ENCODE results near the gene HSDL2. TPM values are rescaled to one million over a fixed set of nuclear protein-coding genes. Genes with fewer than 3 reads are reported as not detected.
"Not testable (repeated sequence)": the region's sequence is repeated elsewhere in the genome, so short reads cannot be mapped to it uniquely, and the experiment has no call there.

HSDL2 gene
- total RNA-seq, 1 donor from 2014 or later, result 83.8 TPM

- not testable (repeated sequence) for DNase-seq (ENCODE audit: low spot score); ATAC-seq
Measured at GRCh38 chr9:112365257-112365656, 14.7 kb upstream of the HSDL2 start.

- peak; percentile 61 for ATAC-seq
- no peak for DNase-seq (ENCODE audit: low spot score)
Measured at GRCh38 chr9:112366591-112366990, 13.3 kb upstream of the HSDL2 start.

- ATAC-seq (no peak), DNase-seq (ENCODE audit: low spot score) (no peak)
Measured at GRCh38 chr9:112367465-112367864, 12.4 kb upstream of the HSDL2 start.

- DNase-seq (ENCODE audit: low spot score), result no peak
- ATAC-seq, result no peak
Measured at GRCh38 chr9:112369817-112370216, 10.1 kb upstream of the HSDL2 start.

GRCh38 chr9:112371060-112371459, 8.8 kb upstream of the HSDL2 start:
- no peak for ATAC-seq

GRCh38 chr9:112373666-112374065, 6.2 kb upstream of the HSDL2 start:
- DNase-seq (ENCODE audit: low spot score); ATAC-seq: not testable (repeated sequence)

More at GRCh38 chr9:112371060-112371459, 8.8 kb upstream of the HSDL2 start:
- DNase-seq (ENCODE audit: low spot score), result no peak

- DNase-seq (ENCODE audit: low spot score); ATAC-seq: not testable (repeated sequence)
Measured at GRCh38 chr9:112374232-112374631, 5.7 kb upstream of the HSDL2 start.

GRCh38 chr9:112375361-112375760, 4.5 kb upstream of the HSDL2 start:
- ATAC-seq, result no peak
- no peak for DNase-seq (ENCODE audit: low spot score)

- no peak for ATAC-seq
Measured at GRCh38 chr9:112377087-112377486, 2.8 kb upstream of the HSDL2 start.

GRCh38 chr9:112377684-112378327, 2.1 kb upstream of the HSDL2 start:
- DNase-seq (ENCODE audit: low spot score) (no peak), ATAC-seq (no peak)

More at GRCh38 chr9:112377087-112377486, 2.8 kb upstream of the HSDL2 start:
- DNase-seq (ENCODE audit: low spot score), result no peak

- DNase-seq (ENCODE audit: low spot score) (no peak), ATAC-seq (no peak)
Measured at GRCh38 chr9:112378328-112379176, 1.4 kb upstream of the HSDL2 start.

GRCh38 chr9:112379177-112380101, 469 bp upstream of the HSDL2 start:
- peak; percentile 100 for DNase-seq (ENCODE audit: low spot score)
- peak; percentile 87 for ATAC-seq

- no peak for DNase-seq (ENCODE audit: low spot score)
Measured at GRCh38 chr9:112380825-112381221, 915 bp downstream of the HSDL2 start.

GRCh38 chr9:112382066-112382465, 2.2 kb downstream of the HSDL2 start:
- no peak for ATAC-seq
- DNase-seq (ENCODE audit: low spot score), result no peak

More at GRCh38 chr9:112380825-112381221, 915 bp downstream of the HSDL2 start:
- ATAC-seq, result peak; percentile 7

GRCh38 chr9:112382501-112383364, 2.8 kb downstream of the HSDL2 start:
- DNase-seq (ENCODE audit: low spot score) (no peak), ATAC-seq (no peak)

- peak; percentile 16 for ATAC-seq
- DNase-seq (ENCODE audit: low spot score), result no peak
Measured at GRCh38 chr9:112384219-112384618, 4.3 kb downstream of the HSDL2 start.

- no peak for DNase-seq (ENCODE audit: low spot score)
- no peak for ATAC-seq
Measured at GRCh38 chr9:112384690-112385089, 4.8 kb downstream of the HSDL2 start.

GRCh38 chr9:112387115-112387514, 7.2 kb downstream of the HSDL2 start:
- ATAC-seq, result no peak
- no peak for DNase-seq (ENCODE audit: low spot score)

- ATAC-seq, result not testable (repeated sequence)
Measured at GRCh38 chr9:112389897-112390296, 10.0 kb downstream of the HSDL2 start.

More at GRCh38 chr9:112389897-112390296, 10.0 kb downstream of the HSDL2 start:
- DNase-seq (ENCODE audit: low spot score), result not testable (repeated sequence)
